ENCODE data around the gene APOL3.

DNA sequence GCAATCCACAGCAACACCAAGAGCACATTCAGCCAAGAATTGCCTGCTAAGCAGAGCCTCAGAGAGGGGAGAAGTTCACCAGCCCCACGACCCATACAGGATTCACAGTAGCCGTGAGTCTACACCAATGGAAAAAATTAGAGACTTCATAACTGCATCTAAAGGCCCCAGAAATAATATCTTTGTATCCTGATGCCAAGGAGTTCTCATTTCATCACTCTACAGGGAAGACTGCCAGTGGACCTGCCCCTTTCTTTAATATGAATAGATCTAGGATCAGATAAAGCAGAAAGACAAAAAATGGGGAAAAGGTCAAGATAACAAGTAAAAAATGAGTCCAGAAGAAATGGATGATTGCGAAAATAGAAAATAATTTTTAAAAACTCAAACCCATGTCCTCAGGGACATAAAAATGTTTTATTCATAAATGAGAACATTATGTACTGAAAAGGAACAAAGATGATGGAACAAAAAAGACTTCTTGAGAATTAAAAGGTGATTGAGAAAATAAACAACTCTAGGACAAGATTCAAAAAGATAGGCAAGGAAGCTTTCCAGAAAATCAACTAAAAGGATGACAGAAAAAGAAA lies 9.5 kb downstream of the APOL3 start:
- TF ChIP-seq, protein P1, sequence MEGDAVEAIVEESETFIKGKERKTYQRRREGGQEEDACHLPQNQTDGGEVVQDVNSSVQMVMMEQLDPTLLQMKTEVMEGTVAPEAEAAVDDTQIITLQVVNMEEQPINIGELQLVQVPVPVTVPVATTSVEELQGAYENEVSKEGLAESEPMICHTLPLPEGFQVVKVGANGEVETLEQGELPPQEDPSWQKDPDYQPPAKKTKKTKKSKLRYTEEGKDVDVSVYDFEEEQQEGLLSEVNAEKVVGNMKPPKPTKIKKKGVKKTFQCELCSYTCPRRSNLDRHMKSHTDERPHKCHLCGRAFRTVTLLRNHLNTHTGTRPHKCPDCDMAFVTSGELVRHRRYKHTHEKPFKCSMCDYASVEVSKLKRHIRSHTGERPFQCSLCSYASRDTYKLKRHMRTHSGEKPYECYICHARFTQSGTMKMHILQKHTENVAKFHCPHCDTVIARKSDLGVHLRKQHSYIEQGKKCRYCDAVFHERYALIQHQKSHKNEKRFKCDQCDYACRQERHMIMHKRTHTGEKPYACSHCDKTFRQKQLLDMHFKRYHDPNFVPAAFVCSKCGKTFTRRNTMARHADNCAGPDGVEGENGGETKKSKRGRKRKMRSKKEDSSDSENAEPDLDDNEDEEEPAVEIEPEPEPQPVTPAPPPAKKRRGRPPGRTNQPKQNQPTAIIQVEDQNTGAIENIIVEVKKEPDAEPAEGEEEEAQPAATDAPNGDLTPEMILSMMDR (IDR thresholded peaks at IDR 0.05) = no peak
- TF ChIP-seq POLR2A (IDR thresholded peaks at IDR 0.05) = no peak

Data from heart left ventricle (tissue), 13 donors.